Gastroesophageal sphincter (tissue), 4 donors: Measurements from ENCODE around the gene DIP2C. TPM values are rescaled to one million over a fixed set of nuclear protein-coding genes. Genes with fewer than 3 reads are reported as not detected.

Experiments
- ATAC-seq: fragments of 150-250 bp; one replicate; pipeline ENCODE4 v1.9.1; 2016; ENCODE audit warnings: mild to moderate bottlenecking, moderate library complexity
- H3K27ac ChIP-seq, 4 donors: fragments of 200-600 bp; sonication (generic) in 3 of 4; 1 replicate in 3 of 4; 2 replicates in 1 of 4; pipeline ENCODE4 v1.5.1; 2016 to 2019
- H3K27me3 ChIP-seq: fragments of 200-600 bp; sonication (generic); one replicate; pipeline ENCODE4 v1.5.1; 2019
- H3K36me3 ChIP-seq, 2 donors: fragments of 200-600 bp; sonication (generic); one replicate each; pipeline ENCODE4 v1.5.1; 2019; ENCODE audit warnings: control low read depth in 1 of 2
- H3K4me1 ChIP-seq, 3 donors: fragments of 200-600 bp; sonication (generic); 1 replicate in 2 of 3; 2 replicates in 1 of 3; pipeline ENCODE4 v1.5.1; 2016 to 2019; ENCODE audit warnings: control low read depth in 2 of 3
- H3K4me3 ChIP-seq, 2 donors: fragments of 200-600 bp; sonication (generic); one replicate each; pipeline ENCODE4 v1.5.1; 2019; ENCODE audit warnings: mild to moderate bottlenecking in 1 of 2, moderate library complexity in 1 of 2
- H3K9me3 ChIP-seq, 3 donors: fragments of 200-600 bp; sonication (generic); one replicate each; pipeline ENCODE4 v1.5.1; 2017 to 2019; ENCODE audit warnings: control low read depth in 2 of 3
- EP300 ChIP-seq: sonication (generic); formaldehyde crosslinking; IDR thresholded peaks from one replicate; pipeline ENCODE4 v1.6.1; 2017; ENCODE audit warnings: antibody characterized with exemption, mild to moderate bottlenecking
- POLR2A ChIP-seq, 2 donors: fragments of 450-650 bp; IDR thresholded peaks; one replicate each; pipeline ENCODE4 v1.6.1; 2017; ENCODE audit warnings: antibody characterized with exemption in 2 of 2, mild to moderate bottlenecking in 2 of 2, moderate library complexity in 1 of 2
- POLR2AphosphoS5 ChIP-seq: sonication (generic); formaldehyde crosslinking; IDR thresholded peaks from one replicate; pipeline ENCODE4 v1.6.1; 2017; ENCODE audit warnings: antibody characterized with exemption
- WGBS, 2 donors: methylation state at CpG; one replicate each; pipeline ENCODE4 v1.1.5; 2018; ENCODE audit warnings: low coverage in 1 of 2; 5-methylcytosine and 5-hydroxymethylcytosine counted together
- total RNA-seq, 4 donors: library from RNA; depleted of rRNA; stranded (reverse); fragments of >200 nt; gene quantifications; one replicate each; pipeline ENCODE4 v1.1.0, GENCODE V29; 2016
- TF ChIP-seq, protein P1 (sequence below), 4 experiments: fragments of 200-600 bp in 2 of 4; fragments of 450-650 bp in 2 of 4; sonication (generic) in 1 of 4; IDR thresholded peaks; one replicate each; pipeline ENCODE4 v1.5.1; 2017 to 2019; ENCODE audit warnings: antibody characterized with exemption in 4 of 4, mild to moderate bottlenecking in 2 of 4, moderate library complexity in 2 of 4

Gene DIP2C
- total RNA-seq, 4 donors from 2014 or later: 40.8 to 73.8 (median 47.7) TPM

DNA sequence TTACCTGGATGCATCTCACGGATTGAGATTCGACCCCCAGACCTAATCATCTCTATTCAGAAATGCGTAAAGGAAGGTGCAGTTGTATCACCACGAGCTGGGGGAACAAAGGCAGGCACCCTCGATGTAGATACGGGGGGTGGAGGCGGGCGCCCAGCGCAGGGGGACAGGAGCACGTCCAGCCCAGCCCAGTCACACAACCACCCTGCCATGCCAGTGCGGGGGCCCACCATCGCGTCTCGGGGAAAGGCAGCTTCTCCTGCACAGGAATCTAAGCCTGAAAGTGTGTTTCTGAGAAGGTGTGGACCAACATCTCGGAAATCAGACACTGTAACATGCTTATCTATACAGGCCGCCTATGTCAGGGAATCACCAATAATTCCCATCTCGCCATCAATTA lies 131.1 kb downstream of the DIP2C start:
- Histone ChIP-seq H3K4me3 (no peak overlapping the region), H3K27ac (no peak overlapping the region), H3K9me3 (no peaks in the 10 kb centered on the region), H3K4me1 (peaks cover 0 to 91% (median 15%) of the 10 kb centered on the region in 3 donors), H3K36me3 (no peaks in the 10 kb centered on the region), H3K27me3 (no peaks in the 10 kb centered on the region)
- no peak for TF ChIP-seq POLR2AphosphoS5
- TF ChIP-seq, protein P1, sequence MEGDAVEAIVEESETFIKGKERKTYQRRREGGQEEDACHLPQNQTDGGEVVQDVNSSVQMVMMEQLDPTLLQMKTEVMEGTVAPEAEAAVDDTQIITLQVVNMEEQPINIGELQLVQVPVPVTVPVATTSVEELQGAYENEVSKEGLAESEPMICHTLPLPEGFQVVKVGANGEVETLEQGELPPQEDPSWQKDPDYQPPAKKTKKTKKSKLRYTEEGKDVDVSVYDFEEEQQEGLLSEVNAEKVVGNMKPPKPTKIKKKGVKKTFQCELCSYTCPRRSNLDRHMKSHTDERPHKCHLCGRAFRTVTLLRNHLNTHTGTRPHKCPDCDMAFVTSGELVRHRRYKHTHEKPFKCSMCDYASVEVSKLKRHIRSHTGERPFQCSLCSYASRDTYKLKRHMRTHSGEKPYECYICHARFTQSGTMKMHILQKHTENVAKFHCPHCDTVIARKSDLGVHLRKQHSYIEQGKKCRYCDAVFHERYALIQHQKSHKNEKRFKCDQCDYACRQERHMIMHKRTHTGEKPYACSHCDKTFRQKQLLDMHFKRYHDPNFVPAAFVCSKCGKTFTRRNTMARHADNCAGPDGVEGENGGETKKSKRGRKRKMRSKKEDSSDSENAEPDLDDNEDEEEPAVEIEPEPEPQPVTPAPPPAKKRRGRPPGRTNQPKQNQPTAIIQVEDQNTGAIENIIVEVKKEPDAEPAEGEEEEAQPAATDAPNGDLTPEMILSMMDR (IDR thresholded peaks at IDR 0.05): no peak
- 72 to 86% methylated on average over 4 of the region's 17 CpGs for WGBS, 2 donors
- no peak for ATAC-seq

DNA sequence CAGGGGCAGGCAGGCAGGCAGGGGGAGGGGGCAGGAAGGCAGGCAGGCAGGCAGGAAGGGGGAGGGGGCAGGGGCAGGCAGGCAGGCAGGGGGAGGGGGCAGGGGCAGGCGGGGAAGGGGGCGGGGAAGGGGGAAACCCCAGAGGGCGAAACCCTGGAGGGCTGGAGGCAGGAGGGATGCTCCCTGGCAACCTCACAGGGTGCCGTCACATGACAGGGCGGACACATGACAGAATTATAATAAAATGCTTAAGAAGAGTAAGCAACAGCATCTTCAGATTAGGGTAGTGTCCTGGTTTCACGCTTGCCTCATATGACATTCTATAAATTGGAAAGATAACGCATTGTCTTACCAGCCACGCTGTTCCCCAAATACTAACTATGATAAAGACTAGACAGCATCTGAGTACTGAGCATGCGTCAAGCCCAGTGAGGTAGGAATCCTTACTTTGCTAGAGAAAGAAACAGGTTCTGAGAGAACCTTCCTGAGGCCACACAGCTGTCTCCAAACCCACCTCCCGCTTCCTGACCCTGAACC lies 131.6 kb downstream of the DIP2C start:
- peaks cover 0 to 91% (median 15%) of the 10 kb centered on the region in 3 donors for H3K4me1 ChIP-seq
- H3K4me3 ChIP-seq: no peak overlapping the region
- H3K36me3 ChIP-seq: no peaks in the 10 kb centered on the region
- no peak for ATAC-seq
- no peaks in the 10 kb centered on the region for H3K27me3 ChIP-seq
- WGBS, 2 donors: 33 to 67% methylated on average over 6 to 7 of the region's 10 CpGs
- H3K27ac ChIP-seq: no peak overlapping the region
- H3K9me3 ChIP-seq: no peaks in the 10 kb centered on the region
- no peak for TF ChIP-seq EP300

DNA sequence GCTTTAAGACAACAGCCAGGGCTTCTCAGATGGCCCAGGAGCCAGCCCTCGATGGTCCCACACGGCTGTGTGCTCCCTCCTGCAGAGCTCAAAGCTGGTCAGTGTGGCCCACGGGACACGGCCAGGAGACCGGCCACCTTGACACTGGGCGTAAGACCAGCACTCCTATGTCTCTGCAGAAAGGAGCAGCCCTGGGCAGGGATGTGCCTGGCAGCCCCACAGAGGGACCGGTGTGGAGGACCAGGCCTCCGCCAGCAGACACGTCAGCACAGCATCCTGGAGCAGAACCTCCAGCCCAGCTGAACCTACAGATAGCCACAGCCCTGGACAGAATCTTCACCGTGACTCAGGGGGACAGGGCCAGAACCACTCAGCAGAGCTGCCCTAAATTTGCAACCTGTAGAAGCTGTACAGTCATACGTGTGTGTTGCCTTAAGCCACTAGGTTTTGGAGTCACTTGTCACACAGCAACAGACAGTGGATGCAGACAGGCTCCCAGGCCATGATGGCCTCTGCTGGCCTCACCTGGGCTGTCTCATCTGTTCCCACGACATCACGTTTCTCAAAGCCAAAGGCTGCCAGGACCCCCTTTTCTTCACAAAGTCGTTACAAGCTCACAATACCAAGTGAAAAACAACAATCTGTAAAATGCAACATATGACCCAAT lies 132.4 kb downstream of the DIP2C start:
- WGBS, 2 donors: 67% methylated on average over 4 of the region's 14 CpGs; no CpG with 5 or more reads in 1 of the 2 donors
- no peaks in the 10 kb centered on the region for H3K36me3 ChIP-seq
- ATAC-seq: no peak
- H3K4me3 ChIP-seq: no peak overlapping the region
- H3K27me3 ChIP-seq: no peaks in the 10 kb centered on the region
- TF ChIP-seq POLR2AphosphoS5 (no peak), POLR2A (IDR thresholded peaks at IDR 0.05) (no peak), EP300 (no peak)
- TF ChIP-seq, protein P1 (IDR thresholded peaks at IDR 0.05): no peak
- H3K4me1 ChIP-seq: peaks cover 0 to 91% (median 15%) of the 10 kb centered on the region in 3 donors
- H3K9me3 ChIP-seq: no peaks in the 10 kb centered on the region
- H3K27ac ChIP-seq: no peak overlapping the region

DNA sequence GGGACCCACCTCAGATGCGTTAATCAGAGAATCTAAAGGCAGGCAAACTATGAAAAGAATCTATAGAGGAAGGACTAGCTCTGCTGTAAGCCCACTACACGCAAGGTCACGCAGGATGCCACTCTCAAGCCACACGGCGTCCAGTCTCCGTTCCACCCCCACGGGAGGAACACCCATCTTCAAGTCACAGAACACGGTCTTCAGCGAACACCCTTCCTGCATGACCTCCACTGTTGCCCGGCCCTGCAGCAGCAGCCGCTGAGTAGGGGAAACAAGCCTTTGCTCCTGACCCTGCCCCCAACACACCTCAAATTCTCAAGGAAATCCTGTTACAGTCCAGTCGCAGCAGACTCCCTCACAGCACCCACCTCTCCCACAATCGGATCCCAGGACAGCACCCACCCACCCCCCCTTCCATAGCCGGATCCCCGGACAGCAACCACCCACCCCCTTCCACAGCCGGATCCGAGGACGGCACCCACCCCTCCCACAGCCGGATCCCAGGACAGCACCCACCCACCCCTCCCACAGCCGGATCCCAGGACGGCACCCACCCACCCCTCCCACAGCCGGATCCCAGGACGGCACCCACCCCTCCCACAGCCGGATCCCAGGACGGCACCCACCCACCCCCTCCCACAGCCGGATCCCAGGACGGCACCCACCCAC lies 133.7 kb downstream of the DIP2C start:
- Histone ChIP-seq H3K4me1 (peaks cover 0 to 91% (median 12%) of the 10 kb centered on the region in 3 donors), H3K27ac (no peak overlapping the region), H3K9me3 (no peaks in the 10 kb centered on the region), H3K4me3 (no peak overlapping the region), H3K36me3 (no peaks in the 10 kb centered on the region), H3K27me3 (no peaks in the 10 kb centered on the region)
- no peak for ATAC-seq
- TF ChIP-seq POLR2A (IDR thresholded peaks at IDR 0.05) (no peak), EP300 (no peak)
- WGBS, 2 donors: 61 to 83% methylated on average over 1 to 2 of the region's 27 CpGs

DNA sequence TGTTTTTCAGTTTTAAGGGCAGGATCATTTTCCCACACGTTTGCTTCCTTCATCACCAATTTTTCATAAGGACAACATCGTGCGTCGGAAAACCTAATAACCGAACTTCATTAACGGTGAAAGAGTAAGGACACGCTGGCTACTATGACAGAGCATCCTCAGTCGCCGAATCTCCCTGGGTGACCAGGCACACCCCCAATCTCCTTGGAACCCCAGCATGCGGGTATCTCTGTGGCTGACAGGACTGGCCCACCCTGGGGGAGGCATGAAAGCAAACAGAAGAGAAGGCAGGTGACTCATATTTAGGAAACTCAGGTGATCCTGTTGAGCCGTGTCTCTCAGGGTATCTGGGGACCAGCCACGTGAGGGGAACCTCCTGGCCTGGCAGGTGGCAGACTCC lies 134.2 kb downstream of the DIP2C start:
- 66 to 71% methylated on average over 3 to 10 of the region's 12 CpGs for WGBS, 2 donors
- no peaks in the 10 kb centered on the region for H3K27me3 ChIP-seq
- H3K36me3 ChIP-seq: no peaks in the 10 kb centered on the region
- no peak overlapping the region for H3K27ac ChIP-seq
- no peaks in the 10 kb centered on the region for H3K9me3 ChIP-seq
- no peak for ATAC-seq
- peaks cover 0 to 92% (median 12%) of the 10 kb centered on the region in 3 donors for H3K4me1 ChIP-seq
- TF ChIP-seq, protein P1 (IDR thresholded peaks at IDR 0.05): no peak
- no peak for TF ChIP-seq POLR2AphosphoS5
- TF ChIP-seq POLR2A (IDR thresholded peaks at IDR 0.05): no peak
- TF ChIP-seq EP300: no peak
- H3K4me3 ChIP-seq: no peak overlapping the region
